Ishikawa (cell line): ENCODE measurements around the gene CTSZ.

Experiments used
- CEBPB ChIP-seq: IDR thresholded peaks from 2 replicates; pipeline ENCODE4 v1.6.1; 2012
- CREB1 ChIP-seq: IDR thresholded peaks from 2 replicates; pipeline ENCODE4 v1.6.1; 2012; ENCODE audit warnings: low read depth
- EGR1 ChIP-seq: IDR thresholded peaks from 2 replicates; pipeline ENCODE4 v1.6.1; 2012
- EP300 ChIP-seq: IDR thresholded peaks from 2 replicates; pipeline ENCODE4 v1.6.1; 2012; ENCODE audit warnings: borderline replicate concordance
- FOXM1 ChIP-seq: IDR thresholded peaks from 2 replicates; pipeline ENCODE4 v1.6.1; 2012; ENCODE audit warnings: low read depth, borderline replicate concordance
- MAX ChIP-seq: IDR thresholded peaks from 2 replicates; pipeline ENCODE4 v1.6.1; 2012
- NFIC ChIP-seq: IDR thresholded peaks from 2 replicates; pipeline ENCODE4 v1.6.1; 2012
- RAD21 ChIP-seq: IDR thresholded peaks from 2 replicates; pipeline ENCODE4 v1.6.1; 2012; ENCODE audit warnings: low read depth
- REST ChIP-seq: IDR thresholded peaks from 2 replicates; pipeline ENCODE4 v1.6.1; 2012; ENCODE audit warnings: low read depth, mild to moderate bottlenecking
- TAF1 ChIP-seq: IDR thresholded peaks from 2 replicates; pipeline ENCODE4 v1.6.1; 2012; ENCODE audit warnings: low read depth, mild to moderate bottlenecking
- TCF12 ChIP-seq: IDR thresholded peaks from 2 replicates; pipeline ENCODE4 v1.6.1; 2012; ENCODE audit warnings: low read depth
- TEAD4 ChIP-seq: IDR thresholded peaks from 2 replicates; pipeline ENCODE4 v1.6.1; 2012
- USF1 ChIP-seq: IDR thresholded peaks from 2 replicates; pipeline ENCODE4 v1.6.1; 2012
- YY1 ChIP-seq: IDR thresholded peaks from 2 replicates; pipeline ENCODE4 v1.6.1; 2012; ENCODE audit warnings: low read depth
- ZBTB7A ChIP-seq: IDR thresholded peaks from 2 replicates; pipeline ENCODE4 v1.6.1; 2012; ENCODE audit warnings: low read depth

CTSZ gene

GRCh38 chr20:59017493-59018231 lies 10.6 kb upstream of the CTSZ start:
- TF ChIP-seq EGR1 = no peak
- TF ChIP-seq REST = no peak
- no peak for TF ChIP-seq RAD21
- no peak for TF ChIP-seq MAX
- no peak for TF ChIP-seq EP300
- TF ChIP-seq TAF1 = no peak
- no peak for TF ChIP-seq NFIC
- no peak for TF ChIP-seq FOXM1
- TF ChIP-seq YY1 = no peak
- TF ChIP-seq ZBTB7A = no peak

GRCh38 chr20:59016795-59017492 lies 9.9 kb upstream of the CTSZ start:
- no peak for TF ChIP-seq RAD21
- peak; percentile 46; the same call in 1 of the 2 replicates for TF ChIP-seq USF1

GRCh38 chr20:59015812-59016711 lies 9.0 kb upstream of the CTSZ start:
- TF ChIP-seq RAD21 = no peak
- TF ChIP-seq CEBPB = no peak
- no peak for TF ChIP-seq USF1
- no peak for TF ChIP-seq FOXM1

GRCh38 chr20:59015411-59015810 lies 8.4 kb upstream of the CTSZ start:
- TF ChIP-seq TEAD4 (no peak), RAD21 (no peak), CEBPB (no peak), MAX (no peak), EGR1 (no peak), FOXM1 (no peak), USF1 (no peak), ZBTB7A (no peak), CREB1 (no peak), TCF12 (no peak), NFIC (no peak), EP300 (no peak), TAF1 (no peak), YY1 (no peak), REST (no peak)

GRCh38 chr20:59014680-59015389 lies 7.8 kb upstream of the CTSZ start:
- TF ChIP-seq CREB1 (no peak), EP300 (no peak), RAD21 (no peak), NFIC (no peak), USF1 (no peak), YY1 (no peak), ZBTB7A (no peak), EGR1 (no peak), MAX (no peak), REST (no peak)
